Caco-2 (cell line): ENCODE results near the gene SPP1. TPM values are rescaled to one million over a fixed set of nuclear protein-coding genes. Genes with fewer than 3 reads are reported as not detected.

Source experiments
- BruUV-seq: library from RNA; stranded (reverse); fragments of 400-500 nt; replicated peaks from 2 replicates; lab custom pipeline; 2021; lab: Mats Ljungman, UMichigan
- CTCF ChIA-PET: fragments of 300-600 bp; sonication (Branson Sonifier 250); formaldehyde crosslinking; loops from one replicate; lab custom pipeline; 2022; ENCODE audit warnings: antibody characterized with exemption; lab: Charles Lee
- POLR2A ChIA-PET: fragments of 300-600 bp; sonication (Branson Sonifier 250); formaldehyde crosslinking; loops from one replicate; lab custom pipeline; 2022; ENCODE audit warnings: antibody characterized with exemption; lab: Charles Lee
- DNase-seq, 2 experiments: peaks; one replicate each; pipeline versions ENCODE4 v3.0.0 to v3.0.0-alpha.2; 2020 to 2022
- H3K27me3 ChIP-seq: replicated peaks from 2 replicates; pipeline ENCODE4 v1.6.0; 2011; ENCODE audit warnings: low read length; ENCODE audit not compliant: control insufficient read depth, insufficient read depth
- H3K36me3 ChIP-seq: 2 replicates; pipeline ENCODE4 v1.5.1; 2011; ENCODE audit warnings: low read length; ENCODE audit not compliant: control insufficient read depth, insufficient read depth
- H3K4me1 ChIP-seq: fragments of 250-450 bp; sonication (Bioruptor Pico); 2 replicates; pipeline ENCODE4 v1.5.1; 2020; ENCODE audit warnings: mild to moderate bottlenecking
- H3K4me3 ChIP-seq: 2 replicates; pipeline ENCODE4 v1.5.1; 2011; ENCODE audit warnings: low read depth, mild to moderate bottlenecking, control low read depth, low read length
- H3K9me3 ChIP-seq: fragments of 250-450 bp; sonication (Bioruptor Pico); 2 replicates; pipeline ENCODE4 v1.5.1; 2020; ENCODE audit warnings: mild to moderate bottlenecking, moderate library complexity
- H3K27ac Mint-ChIP-seq: one replicate; pipeline ENCODE4 v1.8.0; 2022; ENCODE audit warnings: mixed read lengths; ENCODE audit not compliant: unreplicated experiment
- H3K27me3 Mint-ChIP-seq: one replicate; pipeline ENCODE4 v1.8.0; 2022; ENCODE audit warnings: mixed read lengths; ENCODE audit not compliant: insufficient read depth, unreplicated experiment
- H3K36me3 Mint-ChIP-seq: one replicate; pipeline ENCODE4 v1.8.0; 2022; ENCODE audit warnings: mild to moderate bottlenecking, mixed read lengths; ENCODE audit not compliant: insufficient read depth, unreplicated experiment
- H3K4me1 Mint-ChIP-seq: one replicate; pipeline ENCODE4 v1.8.0; 2022; ENCODE audit warnings: low read depth, mixed read lengths; ENCODE audit not compliant: unreplicated experiment
- H3K4me3 Mint-ChIP-seq: one replicate; pipeline ENCODE4 v1.8.0; 2022; ENCODE audit warnings: mild to moderate bottlenecking, moderate library complexity, mixed read lengths; ENCODE audit not compliant: unreplicated experiment
- H3K9me3 Mint-ChIP-seq: one replicate; pipeline ENCODE4 v1.8.0; 2022; ENCODE audit warnings: mixed read lengths; ENCODE audit not compliant: unreplicated experiment
- CTCF ChIP-seq, 2 experiments: fragments of 200-600 bp in 1 of 2; IDR thresholded peaks; 1 replicate in 1 of 2; 2 replicates in 1 of 2; pipeline versions ENCODE4 v1.5.1 to v1.8.0; 2011 to 2022; ENCODE audit warnings: antibody characterized with exemption in 1 of 2, control low read depth in 1 of 2, inconsistent platforms in 1 of 2, low read depth in 1 of 2, low read length in 1 of 2, mild to moderate bottlenecking in 1 of 2, moderate library complexity in 1 of 2; ENCODE audit not compliant: insufficient read depth in 1 of 2, severe bottlenecking in 1 of 2, unreplicated experiment in 1 of 2
- intact Hi-C: fragments of 100-400 bp; cut with micrococcal nuclease; formaldehyde crosslinking; loops from one replicate; pipeline ENCODE4 v1.10.0; 2022; ENCODE audit not compliant: unreplicated experiment
- total RNA-seq: library from RNA; stranded (reverse); gene quantifications from 2 replicates; pipeline ENCODE4 v1.2.3, GENCODE V29; 2022

Gene SPP1
- total RNA-seq, 1 experiment from 2014 or later = 0.77 TPM

- no peaks in the 10 kb centered on the region for H3K4me1 ChIP-seq
- CTCF ChIA-PET = no interaction called here
- no peaks in the 10 kb centered on the region for H3K9me3 Mint-ChIP-seq
- H3K27ac Mint-ChIP-seq = no peak overlapping the region
- no peaks in the 10 kb centered on the region for H3K27me3 Mint-ChIP-seq
- H3K36me3 ChIP-seq = no peaks in the 10 kb centered on the region
- POLR2A ChIA-PET = no interaction called here
- H3K36me3 Mint-ChIP-seq = no peaks in the 10 kb centered on the region
- no peaks in the 10 kb centered on the region for H3K4me1 Mint-ChIP-seq
- TF ChIP-seq CTCF (IDR thresholded peaks at IDR 0.05; ENCODE audit: insufficient read depth in 1 of 2, low read depth in 1 of 2, low read length in 1 of 2, severe bottlenecking in 1 of 2, unreplicated experiment in 1 of 2) = no peak
- H3K4me3 Mint-ChIP-seq = no peak overlapping the region
- intact Hi-C loops = no loop called here
- no peak overlapping the region for H3K4me3 ChIP-seq
- BruUV-seq = no TSS peak
- H3K27me3 ChIP-seq = no peaks in the 10 kb centered on the region
- no peak for DNase-seq
- H3K9me3 ChIP-seq = no peaks in the 10 kb centered on the region
Measured at GRCh38 chr4:87950493-87950892, 25.0 kb upstream of the SPP1 start.

- Histone ChIP-seq H3K4me1 (no peaks in the 10 kb centered on the region), H3K4me3 (no peak overlapping the region), H3K36me3 (no peaks in the 10 kb centered on the region), H3K27me3 (no peaks in the 10 kb centered on the region), H3K9me3 (no peaks in the 10 kb centered on the region)
- CTCF ChIA-PET = no interaction called here
- no peak for DNase-seq
- H3K36me3 Mint-ChIP-seq = no peaks in the 10 kb centered on the region
- intact Hi-C loops = no loop called here
- H3K4me3 Mint-ChIP-seq = no peak overlapping the region
- BruUV-seq = no TSS peak
- no peaks in the 10 kb centered on the region for H3K9me3 Mint-ChIP-seq
- no peaks in the 10 kb centered on the region for H3K4me1 Mint-ChIP-seq
- POLR2A ChIA-PET = no interaction called here
- TF ChIP-seq CTCF (IDR thresholded peaks at IDR 0.05; ENCODE audit: insufficient read depth in 1 of 2, low read depth in 1 of 2, low read length in 1 of 2, severe bottlenecking in 1 of 2, unreplicated experiment in 1 of 2) = no peak
- H3K27ac Mint-ChIP-seq = no peak overlapping the region
- H3K27me3 Mint-ChIP-seq = no peaks in the 10 kb centered on the region
Measured at GRCh38 chr4:87950936-87951511, 24.5 kb upstream of the SPP1 start.

GRCh38 chr4:87953826-87954225 is 21.7 kb upstream of the SPP1 start:
- H3K27me3 Mint-ChIP-seq = no peaks in the 10 kb centered on the region
- Histone ChIP-seq H3K4me1 (no peaks in the 10 kb centered on the region), H3K36me3 (no peaks in the 10 kb centered on the region), H3K27me3 (no peaks in the 10 kb centered on the region), H3K9me3 (no peaks in the 10 kb centered on the region), H3K4me3 (no peak overlapping the region)
- H3K27ac Mint-ChIP-seq = no peak overlapping the region
- H3K4me3 Mint-ChIP-seq = no peak overlapping the region
- intact Hi-C loops = no loop called here
- DNase-seq = no peak
- no peaks in the 10 kb centered on the region for H3K4me1 Mint-ChIP-seq
- CTCF ChIA-PET = no interaction called here
- BruUV-seq = no TSS peak
- no peak for TF ChIP-seq CTCF (IDR thresholded peaks at IDR 0.05; ENCODE audit: insufficient read depth in 1 of 2, low read depth in 1 of 2, low read length in 1 of 2, severe bottlenecking in 1 of 2, unreplicated experiment in 1 of 2)
- no peaks in the 10 kb centered on the region for H3K9me3 Mint-ChIP-seq
- POLR2A ChIA-PET = no interaction called here
- no peaks in the 10 kb centered on the region for H3K36me3 Mint-ChIP-seq
